Tibial artery (tissue), 4 donors: Measurements from ENCODE around the gene PROB1.

Experiments used
- DNase-seq, 2 donors: peaks; one replicate each; pipeline ENCODE4 v3.0.0-alpha.2; 2019
- H3K27ac ChIP-seq, 2 donors: fragments of 200-600 bp; sonication (generic) in 1 of 2; 1 replicate in 1 of 2; 2 replicates in 1 of 2; pipeline ENCODE4 v1.5.1; 2018 to 2019; ENCODE audit warnings: mild to moderate bottlenecking in 1 of 2
- H3K27me3 ChIP-seq, 2 donors: fragments of 200-600 bp; sonication (generic) in 1 of 2; one replicate each; pipeline versions ENCODE4 v1.5.1 to v1.6.0; 2016 to 2019
- H3K36me3 ChIP-seq, 3 donors: fragments of 200-600 bp; sonication (generic) in 2 of 3; one replicate each; pipeline ENCODE4 v1.5.1; 2016 to 2019; ENCODE audit warnings: mild to moderate bottlenecking in 2 of 3
- H3K4me1 ChIP-seq, 4 donors: fragments of 200-600 bp; sonication (generic) in 2 of 4; 1 replicate in 3 of 4; 2 replicates in 1 of 4; pipeline ENCODE4 v1.5.1; 2016 to 2019
- H3K4me3 ChIP-seq, 2 donors: fragments of 200-600 bp; sonication (generic) in 1 of 2; 1 replicate in 1 of 2; 2 replicates in 1 of 2; pipeline ENCODE4 v1.5.1; 2018 to 2019; ENCODE audit warnings: mild to moderate bottlenecking in 2 of 2
- H3K9me3 ChIP-seq, 3 donors: fragments of 200-600 bp; sonication (generic) in 1 of 3; one replicate each; pipeline ENCODE4 v1.5.1; 2016 to 2019
- intact Hi-C: fragments of 100-400 bp; cut with DNase I; formaldehyde crosslinking; loops from one replicate; pipeline ENCODE4 v1.15.0; 2023; ENCODE audit warnings: low total_unique reads
- TF ChIP-seq, protein P1 (sequence below), 2 experiments: fragments of 200-600 bp in 1 of 2; fragments of 450-650 bp in 1 of 2; IDR thresholded peaks; one replicate each; pipeline ENCODE4 v1.5.1; 2017 to 2019; ENCODE audit warnings: antibody characterized with exemption in 2 of 2, mild to moderate bottlenecking in 1 of 2, moderate library complexity in 1 of 2

PROB1 gene

DNA sequence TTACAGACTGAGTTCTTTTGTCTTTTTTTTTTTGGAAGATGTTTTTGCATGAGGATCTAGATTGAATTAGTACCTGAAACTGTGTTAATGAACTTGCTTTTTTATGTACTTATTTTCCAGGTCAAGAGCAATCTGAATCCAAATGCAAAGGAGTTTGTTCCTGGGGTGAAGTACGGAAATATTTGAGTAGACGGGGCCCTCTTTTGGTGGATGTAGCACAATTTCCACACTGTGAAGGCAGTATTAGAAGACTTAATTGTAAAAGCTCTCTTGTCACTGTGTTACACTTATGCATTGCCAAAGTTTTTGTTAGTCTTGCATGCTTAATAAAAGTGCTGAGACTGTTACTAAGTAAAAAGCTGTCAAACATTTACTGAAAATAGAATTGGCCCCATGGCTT is 26.3 kb downstream of the PROB1 start:
- no peak overlapping the region for H3K27ac ChIP-seq
- no peaks in the 10 kb centered on the region for H3K27me3 ChIP-seq
- H3K36me3 ChIP-seq = peaks cover 80 to 97% (median 83%) of the 10 kb centered on the region in 3 donors
- peaks cover 0 to 4% (median 1%) of the 10 kb centered on the region in 4 donors for H3K4me1 ChIP-seq
- no peaks in the 10 kb centered on the region for H3K9me3 ChIP-seq
- intact Hi-C loops = no loop called here
- DNase-seq = no peak
- TF ChIP-seq, protein P1, sequence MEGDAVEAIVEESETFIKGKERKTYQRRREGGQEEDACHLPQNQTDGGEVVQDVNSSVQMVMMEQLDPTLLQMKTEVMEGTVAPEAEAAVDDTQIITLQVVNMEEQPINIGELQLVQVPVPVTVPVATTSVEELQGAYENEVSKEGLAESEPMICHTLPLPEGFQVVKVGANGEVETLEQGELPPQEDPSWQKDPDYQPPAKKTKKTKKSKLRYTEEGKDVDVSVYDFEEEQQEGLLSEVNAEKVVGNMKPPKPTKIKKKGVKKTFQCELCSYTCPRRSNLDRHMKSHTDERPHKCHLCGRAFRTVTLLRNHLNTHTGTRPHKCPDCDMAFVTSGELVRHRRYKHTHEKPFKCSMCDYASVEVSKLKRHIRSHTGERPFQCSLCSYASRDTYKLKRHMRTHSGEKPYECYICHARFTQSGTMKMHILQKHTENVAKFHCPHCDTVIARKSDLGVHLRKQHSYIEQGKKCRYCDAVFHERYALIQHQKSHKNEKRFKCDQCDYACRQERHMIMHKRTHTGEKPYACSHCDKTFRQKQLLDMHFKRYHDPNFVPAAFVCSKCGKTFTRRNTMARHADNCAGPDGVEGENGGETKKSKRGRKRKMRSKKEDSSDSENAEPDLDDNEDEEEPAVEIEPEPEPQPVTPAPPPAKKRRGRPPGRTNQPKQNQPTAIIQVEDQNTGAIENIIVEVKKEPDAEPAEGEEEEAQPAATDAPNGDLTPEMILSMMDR (IDR thresholded peaks at IDR 0.05) = no peak
- H3K4me3 ChIP-seq = no peak overlapping the region

GRCh38 chr5:139364466-139364865 is 30.4 kb downstream of the PROB1 start:
- H3K36me3 ChIP-seq = peaks cover 51 to 62% (median 62%) of the 10 kb centered on the region in 3 donors
- intact Hi-C loops = no loop called here
- no peak for DNase-seq
- TF ChIP-seq, protein P1 (IDR thresholded peaks at IDR 0.05) = no peak
- no peaks in the 10 kb centered on the region for H3K27me3 ChIP-seq
- no peak overlapping the region for H3K4me3 ChIP-seq
- H3K4me1 ChIP-seq = peaks cover 0 to 6% (median 0%) of the 10 kb centered on the region in 4 donors
- H3K9me3 ChIP-seq = no peaks in the 10 kb centered on the region
- H3K27ac ChIP-seq = no peak overlapping the region

- intact Hi-C loops = no loop called here
Measured at GRCh38 chr5:139363937-139364336, 31.0 kb downstream of the PROB1 start.

DNA sequence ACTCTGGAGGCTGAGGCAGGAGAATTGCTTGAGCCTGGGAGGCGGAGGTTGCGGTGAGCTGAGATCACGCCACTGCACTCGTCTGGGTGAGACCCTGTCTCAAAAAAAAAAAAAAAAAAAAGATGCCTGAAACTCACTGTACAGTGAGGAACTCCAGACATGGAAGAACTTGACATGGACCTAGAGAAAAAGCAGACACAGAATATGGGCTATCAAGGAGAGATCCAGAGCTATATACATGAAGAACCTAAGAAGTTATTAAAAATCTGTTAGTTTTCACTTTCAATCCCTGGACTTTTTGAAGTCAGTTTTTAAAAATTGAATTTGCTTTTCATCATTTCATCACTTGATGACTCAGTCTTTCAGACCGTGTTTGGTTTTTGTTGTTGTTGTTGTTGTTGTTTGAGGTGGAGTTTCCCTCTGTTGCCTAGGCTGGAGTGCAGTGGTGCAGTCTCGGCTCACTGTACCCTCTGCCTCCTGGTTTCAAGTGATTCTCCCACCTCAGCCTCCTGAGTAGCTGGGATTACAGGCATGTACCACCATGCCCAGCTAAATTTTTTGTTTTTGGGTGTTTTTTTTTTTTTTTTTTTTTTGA is 33.0 kb downstream of the PROB1 start:
- Histone ChIP-seq H3K9me3 (no peaks in the 10 kb centered on the region), H3K4me3 (no peak overlapping the region), H3K36me3 (peaks cover 26 to 45% (median 43%) of the 10 kb centered on the region in 3 donors), H3K27me3 (no peaks in the 10 kb centered on the region), H3K27ac (no peak overlapping the region), H3K4me1 (peaks cover 0 to 11% (median 0%) of the 10 kb centered on the region in 4 donors)
- TF ChIP-seq, protein P1 (IDR thresholded peaks at IDR 0.05) = no peak
- no peak for DNase-seq
- intact Hi-C loops = no loop called here

More at GRCh38 chr5:139363937-139364336, 31.0 kb downstream of the PROB1 start:
- H3K9me3 ChIP-seq = no peaks in the 10 kb centered on the region
- no peak for DNase-seq
- no peaks in the 10 kb centered on the region for H3K27me3 ChIP-seq
- TF ChIP-seq, protein P1 (IDR thresholded peaks at IDR 0.05) = no peak
- peaks cover 46 to 58% (median 56%) of the 10 kb centered on the region in 3 donors for H3K36me3 ChIP-seq
- H3K27ac ChIP-seq = no peak overlapping the region
- no peak overlapping the region for H3K4me3 ChIP-seq
- H3K4me1 ChIP-seq = peaks cover 0 to 8% (median 0%) of the 10 kb centered on the region in 4 donors

DNA sequence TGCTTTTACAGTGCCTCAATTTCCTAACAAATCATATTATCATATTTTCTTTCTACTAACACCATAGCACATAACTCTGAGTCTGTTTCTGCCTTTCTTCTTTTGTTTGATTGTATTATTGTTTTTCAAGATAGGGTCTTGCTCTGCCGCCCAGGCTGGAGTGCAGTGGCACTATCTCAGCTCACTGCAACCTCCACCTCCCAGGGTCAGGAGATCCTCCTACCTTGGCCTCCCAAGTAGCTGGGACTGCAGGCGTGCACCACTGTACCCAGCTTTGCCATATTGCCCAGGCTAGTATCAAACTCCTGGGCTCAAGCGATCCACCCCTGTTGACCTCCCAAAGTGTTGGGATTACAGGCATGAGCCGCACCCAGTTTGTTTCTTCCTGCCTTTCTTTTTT is 34.5 kb downstream of the PROB1 start:
- DNase-seq = no peak
- Histone ChIP-seq H3K4me1 (peaks cover 0 to 16% (median 0%) of the 10 kb centered on the region in 4 donors), H3K27me3 (no peaks in the 10 kb centered on the region), H3K36me3 (peaks cover 12 to 30% (median 27%) of the 10 kb centered on the region in 3 donors), H3K27ac (no peak overlapping the region), H3K9me3 (no peaks in the 10 kb centered on the region), H3K4me3 (no peak overlapping the region)
- intact Hi-C loops = no loop called here
- TF ChIP-seq, protein P1 (IDR thresholded peaks at IDR 0.05) = no peak
